Measurements from ENCODE around the gene ATAD3A.
"Not testable (repeated sequence)": the region's sequence is repeated elsewhere in the genome, so short reads cannot be mapped to it uniquely, and the experiment has no call there.

The ATAD3A gene

DNA sequence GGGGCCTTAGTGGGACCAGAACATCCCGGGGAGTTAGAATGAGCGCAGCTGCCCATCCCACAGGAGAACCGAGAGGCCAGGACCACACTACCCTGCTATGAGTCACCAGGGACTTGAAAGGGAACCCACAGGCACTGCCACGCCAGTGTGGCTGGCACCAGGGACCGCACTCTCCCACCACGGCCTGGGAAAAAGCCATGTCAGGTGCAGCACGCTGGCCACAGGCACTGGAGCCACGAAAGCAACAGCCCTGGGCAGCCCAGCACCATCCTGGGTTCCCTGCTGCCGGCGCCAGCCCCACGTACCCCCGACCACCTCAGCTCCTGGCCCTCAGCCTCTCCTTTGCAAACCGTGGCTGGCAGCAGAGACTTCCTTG lies 42.6 kb downstream of the ATAD3A start:
- DNase-seq (ENCODE audit: low read depth in 4 of 4, low spot score in 1 of 4): no peak

DNA sequence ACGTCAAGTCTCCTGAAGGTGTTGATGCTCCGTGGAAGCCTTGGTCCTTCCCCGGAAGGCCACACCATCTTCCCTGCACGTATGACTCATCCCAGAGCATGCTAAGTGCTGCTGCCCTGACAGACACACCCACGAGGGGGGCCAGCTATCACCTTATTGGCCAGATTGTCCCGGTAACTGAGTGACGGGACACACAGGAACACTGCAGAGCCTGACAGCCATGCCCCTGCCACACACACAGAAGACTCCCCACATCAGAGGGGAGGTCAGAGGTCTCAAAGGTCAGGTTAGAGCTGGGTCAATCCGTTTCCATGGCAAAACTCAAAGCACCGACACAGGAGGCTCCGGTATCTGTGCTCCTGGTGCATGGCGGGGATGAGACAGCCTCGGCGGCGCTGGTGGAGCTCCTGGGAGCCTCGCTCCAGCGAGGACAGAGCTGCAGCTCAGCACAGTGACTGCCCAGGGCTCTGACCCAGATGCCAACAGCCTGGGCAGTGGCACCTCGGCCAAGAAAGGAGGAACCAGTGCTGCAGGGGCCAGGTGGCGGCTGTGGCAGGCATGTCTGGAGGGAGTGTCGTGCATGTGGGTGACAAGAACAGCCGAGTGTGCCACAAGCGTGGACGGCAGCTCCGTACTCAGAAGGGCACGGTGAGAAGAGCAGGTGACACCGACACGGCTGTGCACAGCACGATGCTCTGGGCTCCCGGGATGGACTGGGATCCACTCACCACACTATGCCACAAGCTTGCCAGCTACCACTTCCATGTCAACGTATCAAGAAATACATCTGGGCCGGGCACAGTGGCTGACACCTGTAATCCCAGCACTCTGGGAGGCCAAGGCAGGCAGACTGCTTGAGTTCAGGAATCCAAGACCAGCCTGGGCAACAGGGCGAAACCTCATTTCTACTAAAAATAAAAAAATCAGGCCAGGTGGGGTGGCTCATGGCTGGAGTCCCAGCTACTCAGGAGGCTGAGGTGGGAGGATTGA lies 43.3 kb downstream of the ATAD3A start:
- DNase-seq (ENCODE audit: low read depth in 4 of 4, low spot score in 1 of 4): no peak

DNA sequence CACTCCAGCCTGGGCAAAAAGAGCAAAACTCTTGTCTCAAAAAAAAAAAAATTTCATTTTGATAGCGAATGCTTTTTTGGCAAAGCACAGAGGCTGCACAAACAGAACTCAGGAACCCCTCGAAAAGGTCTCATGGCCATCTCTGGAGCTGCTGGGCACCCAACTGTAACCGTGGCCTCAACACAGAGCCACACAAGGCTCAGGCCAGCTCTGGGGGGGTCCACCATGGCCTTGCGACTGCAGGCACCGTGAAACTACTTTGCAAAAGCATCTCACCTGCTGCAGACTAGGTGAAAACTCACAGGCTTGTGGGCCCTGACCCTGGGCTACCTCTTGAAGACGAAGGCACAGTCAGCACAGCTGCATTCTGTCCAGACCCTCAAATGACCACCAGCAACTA lies 44.5 kb downstream of the ATAD3A start:
- no peak for DNase-seq (ENCODE audit: low read depth in 4 of 4, low spot score in 1 of 4)

DNA sequence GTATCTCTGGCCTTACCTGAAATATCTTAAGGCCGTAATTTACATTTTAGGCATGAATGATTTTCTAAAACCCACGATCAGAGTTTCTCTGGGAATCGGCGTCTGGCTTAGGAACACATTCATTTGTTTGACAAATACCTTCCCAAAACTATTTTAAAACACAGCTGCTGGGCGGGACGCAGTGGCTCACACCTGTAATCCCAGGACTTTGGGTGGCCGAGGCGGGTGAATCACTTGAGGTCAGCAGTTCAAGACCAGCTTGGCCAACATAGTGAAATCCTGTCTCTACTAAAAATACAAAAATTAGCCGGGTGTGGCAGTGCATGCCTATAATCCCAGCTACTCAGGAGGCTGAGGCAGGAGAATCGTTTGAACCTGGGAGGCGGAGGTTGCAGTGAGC lies 45.0 kb downstream of the ATAD3A start:
- DNase-seq (ENCODE audit: low read depth in 4 of 4, low spot score in 1 of 4): not testable (repeated sequence)

DNA sequence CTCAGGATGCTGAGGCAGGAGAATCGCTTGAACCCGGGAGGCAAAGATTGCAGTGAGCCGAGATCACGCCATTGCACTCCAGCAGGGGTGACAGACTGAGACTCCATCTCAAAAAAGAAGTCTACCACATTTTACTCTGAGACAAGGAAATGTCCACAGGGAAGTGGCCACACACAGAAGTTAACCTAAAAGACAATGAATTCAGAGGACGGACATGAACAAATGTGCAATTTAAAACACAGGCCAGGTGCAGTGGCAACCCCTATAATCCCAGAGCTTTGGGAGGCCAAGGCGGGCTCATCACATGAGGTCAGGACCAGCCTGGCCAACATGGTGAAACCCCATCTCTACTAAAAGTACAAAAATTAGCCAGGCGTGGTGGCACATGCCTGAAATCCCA lies 45.7 kb downstream of the ATAD3A start:
- not testable (repeated sequence) for DNase-seq (ENCODE audit: low read depth in 4 of 4, low spot score in 1 of 4)

DNA sequence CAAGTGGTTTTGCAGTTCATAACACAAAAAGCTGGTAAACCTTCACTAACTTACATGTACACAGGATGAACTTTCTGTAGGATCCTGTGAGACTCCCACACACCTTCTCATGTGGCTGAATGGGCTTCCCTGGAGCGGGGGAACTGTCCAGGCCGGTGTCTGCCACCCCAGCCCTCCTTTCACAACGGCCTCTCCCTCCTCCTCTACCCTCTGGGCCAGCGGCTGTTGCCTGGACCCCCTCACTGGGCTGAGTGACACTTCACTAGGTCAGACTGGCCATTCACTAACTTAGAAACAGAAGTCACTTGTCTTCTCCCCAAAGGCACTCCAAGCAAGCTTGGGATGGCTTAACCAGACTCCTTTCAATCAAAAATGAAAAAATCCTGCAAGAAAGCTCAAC lies 46.6 kb downstream of the ATAD3A start:
- no peak for DNase-seq (ENCODE audit: low read depth in 4 of 4, low spot score in 1 of 4)

DNA sequence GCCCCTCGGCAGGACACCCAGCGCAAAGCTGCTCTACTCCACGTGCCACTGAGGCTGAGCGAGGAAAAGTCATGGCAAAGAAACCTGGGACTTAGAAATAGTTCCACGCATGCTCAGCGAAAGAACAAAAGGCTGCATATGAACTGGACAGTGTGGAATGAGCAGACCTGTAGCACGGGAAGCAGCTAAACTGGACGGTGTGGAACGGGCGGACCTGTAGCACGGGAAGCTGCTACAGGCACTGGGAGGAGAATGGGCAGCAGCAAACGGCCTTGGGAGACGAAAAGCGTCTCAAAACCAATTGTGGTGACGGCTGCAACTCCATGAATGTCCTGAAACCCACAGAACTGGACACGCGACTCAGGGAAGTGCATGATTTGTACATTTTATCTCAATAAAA lies 47.1 kb downstream of the ATAD3A start:
- no peak for DNase-seq (ENCODE audit: low read depth in 4 of 4, low spot score in 1 of 4)

DNA sequence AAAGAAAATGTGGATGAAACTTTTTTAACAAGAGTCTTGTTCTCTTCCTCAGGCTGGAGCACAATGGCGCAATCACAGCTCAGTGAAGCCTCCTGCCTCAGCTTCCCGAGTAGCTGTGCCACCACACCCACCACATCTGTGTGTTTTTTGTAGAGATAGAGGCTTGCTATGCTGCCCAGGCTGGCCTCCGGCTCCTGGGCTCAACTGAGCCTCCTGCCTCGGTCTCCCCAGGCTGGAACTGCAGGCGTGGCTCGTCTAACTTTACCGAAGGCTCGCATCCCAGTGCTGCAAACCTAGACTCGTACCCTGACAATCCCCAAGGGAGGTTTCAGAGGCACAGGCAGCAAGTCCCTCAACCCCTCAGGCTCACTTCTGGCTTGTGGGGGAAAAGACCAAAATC lies 48.2 kb downstream of the ATAD3A start:
- no peak for DNase-seq (ENCODE audit: low read depth in 4 of 4, low spot score in 1 of 4)

DNA sequence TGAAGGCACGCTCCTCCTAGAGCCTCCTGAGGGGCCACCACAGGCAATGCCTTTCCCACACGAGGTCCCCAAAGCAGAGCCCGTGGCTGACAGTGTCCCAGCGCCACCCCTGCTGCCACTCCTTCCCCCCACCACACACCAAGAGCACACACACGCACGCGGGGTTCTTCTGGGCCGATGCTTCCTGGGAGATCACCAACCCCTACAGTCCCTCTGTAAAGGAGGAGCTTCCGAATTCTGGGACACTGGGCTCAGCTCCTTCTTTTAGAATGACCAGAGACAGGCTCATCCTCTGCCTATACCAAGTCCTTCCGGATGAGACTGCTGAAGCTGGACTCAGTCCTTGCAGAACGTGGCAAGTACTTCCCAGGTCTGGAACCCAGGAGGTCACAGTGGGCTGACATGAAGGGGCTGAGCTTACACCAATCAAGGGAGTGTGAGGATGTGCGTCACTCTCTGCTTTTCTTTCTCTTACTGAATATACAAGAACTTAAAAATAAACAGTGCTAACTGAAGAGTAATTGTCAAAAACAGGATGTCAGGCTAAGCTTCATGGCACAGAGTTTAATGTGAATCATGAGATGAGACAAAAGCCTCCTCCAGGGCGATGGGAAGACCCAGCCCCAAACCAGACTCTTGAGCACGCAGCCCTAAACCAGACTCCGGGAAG lies 50.0 kb downstream of the ATAD3A start:
- no peak for DNase-seq (ENCODE audit: low read depth in 4 of 4, low spot score in 1 of 4)

DNA sequence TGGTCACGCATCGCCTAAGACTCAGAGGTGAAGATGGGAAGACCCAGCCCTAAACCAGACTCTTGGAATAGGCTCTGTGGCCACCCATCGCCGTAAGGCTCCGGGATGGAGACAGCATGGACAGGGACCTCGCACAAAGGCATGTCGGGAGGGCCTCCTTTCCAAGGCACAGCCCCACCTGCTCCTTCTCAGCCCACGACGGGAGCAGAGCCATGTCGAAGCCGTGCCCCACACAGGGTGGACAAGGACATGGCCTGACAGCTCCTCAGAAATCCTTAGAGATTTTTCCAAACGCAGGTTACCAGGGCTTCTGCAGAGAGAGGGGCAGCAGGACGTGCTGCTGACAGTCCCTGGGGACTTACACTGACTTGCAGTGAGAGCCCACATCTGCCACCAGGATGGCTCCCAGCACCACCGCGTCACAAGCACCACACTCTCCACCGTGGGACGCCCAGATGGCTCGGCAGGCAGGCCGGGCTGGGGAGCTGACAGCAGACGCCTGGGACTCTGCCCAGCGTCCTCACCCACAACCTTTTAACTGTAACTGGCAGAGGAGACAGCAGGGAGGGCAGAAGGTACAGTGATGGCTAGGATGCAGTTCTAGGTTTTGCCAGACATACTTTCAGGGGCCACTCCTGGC lies 50.7 kb downstream of the ATAD3A start:
- no peak for DNase-seq (ENCODE audit: low read depth in 4 of 4, low spot score in 1 of 4)

DNA sequence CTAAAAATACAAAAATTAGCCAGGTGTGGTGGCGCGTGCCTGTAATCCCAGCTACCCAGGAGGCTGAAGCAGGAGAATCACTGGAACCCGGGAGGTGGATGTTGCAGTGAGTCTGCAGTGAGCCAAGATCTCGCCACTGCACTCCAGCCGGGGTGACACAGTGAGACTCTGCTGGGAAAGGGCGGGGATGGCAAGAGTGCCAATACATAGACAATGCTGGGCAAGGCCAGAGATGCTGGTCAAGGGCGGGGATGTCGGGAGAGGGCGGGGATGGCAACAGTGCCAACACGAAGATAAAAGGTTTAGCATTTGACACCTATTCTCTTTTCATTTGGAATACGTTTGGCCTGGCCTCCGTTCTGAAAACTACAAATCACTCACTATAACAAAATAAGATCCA lies 51.7 kb downstream of the ATAD3A start:
- no peak for DNase-seq (ENCODE audit: low read depth in 4 of 4, low spot score in 1 of 4)

DNA sequence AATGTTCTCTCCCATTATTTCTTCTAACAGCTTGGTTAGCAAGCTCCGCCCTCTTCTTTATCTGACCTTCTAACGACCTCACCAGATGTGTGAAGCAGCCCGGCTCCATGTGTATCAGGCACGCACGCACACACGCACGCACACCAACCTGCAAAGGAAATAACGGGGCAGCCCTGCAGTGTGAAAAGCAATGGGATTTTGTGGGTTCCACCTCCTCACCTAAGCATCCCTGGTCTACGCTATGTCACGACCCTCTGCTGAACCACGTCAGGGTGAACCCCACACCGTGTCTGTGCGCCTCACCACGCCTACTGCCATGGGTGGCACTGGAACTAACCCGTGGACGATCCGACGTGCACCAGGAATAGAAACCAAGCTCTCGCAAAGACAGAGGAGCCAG lies 52.3 kb downstream of the ATAD3A start:
- no peak for DNase-seq (ENCODE audit: low read depth in 4 of 4, low spot score in 1 of 4)

DNA sequence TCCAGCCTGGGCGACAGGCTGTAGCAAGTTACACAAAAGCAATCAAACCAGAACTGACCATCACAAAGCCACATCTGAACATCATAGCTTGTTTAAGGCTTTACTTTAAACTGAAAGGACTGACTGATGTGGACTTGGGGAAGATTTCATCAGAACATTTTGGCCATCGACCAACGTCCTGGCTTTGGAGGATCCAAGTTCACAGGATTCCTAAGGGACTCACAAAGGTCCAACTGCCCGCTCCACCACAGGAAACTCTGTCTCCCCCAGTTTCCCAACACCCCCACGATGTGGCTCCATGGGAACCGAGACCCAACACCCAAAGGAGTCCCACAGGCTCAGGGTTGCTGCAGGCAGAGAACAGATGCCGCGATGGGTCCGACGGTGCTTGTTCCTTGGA lies 53.4 kb downstream of the ATAD3A start:
- no peak for DNase-seq (ENCODE audit: low read depth in 4 of 4, low spot score in 1 of 4)

DNA sequence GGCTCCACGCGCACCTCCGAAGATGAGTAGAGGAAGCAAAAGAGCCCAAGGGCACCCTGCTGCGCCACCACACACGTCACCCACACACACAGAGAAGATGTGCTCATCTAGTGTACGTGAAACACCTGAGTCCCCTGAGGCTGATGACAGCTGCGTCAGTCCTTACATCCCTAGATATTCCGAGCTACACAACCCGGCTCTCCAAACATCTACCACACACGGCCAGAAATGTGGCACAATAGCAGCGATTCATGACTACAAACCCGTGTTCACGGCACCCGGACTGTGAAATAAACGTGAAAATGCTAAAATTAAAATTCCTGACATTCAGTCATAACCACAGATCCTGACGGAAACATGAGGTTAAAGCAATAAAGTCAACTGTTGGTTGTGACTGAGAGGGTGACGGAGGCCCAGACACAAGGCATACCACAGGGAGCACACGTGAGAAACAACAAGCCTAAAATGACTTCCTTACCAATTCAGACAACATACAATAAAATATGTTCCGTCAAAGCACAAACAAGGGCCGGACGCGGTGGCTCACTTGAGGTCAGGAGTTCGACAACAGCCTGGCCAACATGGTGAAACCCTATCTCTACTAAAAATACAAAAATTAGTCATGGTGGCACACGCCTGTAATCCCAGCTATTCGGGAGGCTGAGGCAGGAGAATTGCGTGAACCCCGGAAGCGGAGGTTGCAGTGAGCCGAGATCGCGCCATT lies 55.4 kb downstream of the ATAD3A start:
- no peak for DNase-seq (ENCODE audit: low read depth in 4 of 4, low spot score in 1 of 4)

DNA sequence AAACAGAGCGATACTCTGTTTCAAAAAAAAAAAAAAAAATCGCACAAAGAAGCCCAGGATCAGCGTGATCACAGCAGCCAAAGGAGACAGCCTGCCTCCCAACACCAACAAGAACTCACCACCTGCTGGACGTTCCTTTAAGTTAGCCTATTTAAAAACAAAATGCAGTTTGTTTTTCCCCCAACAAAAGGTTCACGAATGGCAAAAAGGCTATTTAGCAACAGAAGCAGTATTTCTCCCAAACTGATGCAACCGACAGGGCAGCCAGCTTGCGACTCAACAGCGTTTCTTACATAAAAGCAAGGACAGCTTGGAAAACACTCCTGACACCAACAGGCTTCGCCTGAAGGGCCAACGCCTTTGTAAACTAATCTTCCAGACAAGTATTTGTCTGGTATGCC lies 55.9 kb downstream of the ATAD3A start:
- DNase-seq (ENCODE audit: low read depth in 4 of 4, low spot score in 1 of 4): no peak

DNA sequence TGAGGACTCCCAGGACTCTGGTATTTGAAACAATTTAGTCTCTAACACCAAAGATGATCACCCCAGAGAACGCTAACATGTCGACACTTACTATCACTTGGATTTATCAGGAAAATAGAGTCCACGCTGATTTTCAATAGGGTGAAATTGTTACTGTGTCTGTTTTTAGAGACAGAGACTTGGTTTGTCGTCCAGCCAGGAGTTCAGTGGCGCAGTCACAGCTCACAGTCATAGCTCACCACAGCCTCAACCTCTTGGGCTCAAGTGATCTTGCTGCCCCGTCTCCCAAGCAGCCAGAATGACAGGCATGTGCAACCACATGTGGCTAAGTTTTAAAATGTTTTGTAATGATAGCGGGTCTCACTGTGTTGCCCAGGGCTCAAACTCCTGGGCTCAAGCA lies 57.4 kb downstream of the ATAD3A start:
- no peak for DNase-seq (ENCODE audit: low read depth in 4 of 4, low spot score in 1 of 4)

DNA sequence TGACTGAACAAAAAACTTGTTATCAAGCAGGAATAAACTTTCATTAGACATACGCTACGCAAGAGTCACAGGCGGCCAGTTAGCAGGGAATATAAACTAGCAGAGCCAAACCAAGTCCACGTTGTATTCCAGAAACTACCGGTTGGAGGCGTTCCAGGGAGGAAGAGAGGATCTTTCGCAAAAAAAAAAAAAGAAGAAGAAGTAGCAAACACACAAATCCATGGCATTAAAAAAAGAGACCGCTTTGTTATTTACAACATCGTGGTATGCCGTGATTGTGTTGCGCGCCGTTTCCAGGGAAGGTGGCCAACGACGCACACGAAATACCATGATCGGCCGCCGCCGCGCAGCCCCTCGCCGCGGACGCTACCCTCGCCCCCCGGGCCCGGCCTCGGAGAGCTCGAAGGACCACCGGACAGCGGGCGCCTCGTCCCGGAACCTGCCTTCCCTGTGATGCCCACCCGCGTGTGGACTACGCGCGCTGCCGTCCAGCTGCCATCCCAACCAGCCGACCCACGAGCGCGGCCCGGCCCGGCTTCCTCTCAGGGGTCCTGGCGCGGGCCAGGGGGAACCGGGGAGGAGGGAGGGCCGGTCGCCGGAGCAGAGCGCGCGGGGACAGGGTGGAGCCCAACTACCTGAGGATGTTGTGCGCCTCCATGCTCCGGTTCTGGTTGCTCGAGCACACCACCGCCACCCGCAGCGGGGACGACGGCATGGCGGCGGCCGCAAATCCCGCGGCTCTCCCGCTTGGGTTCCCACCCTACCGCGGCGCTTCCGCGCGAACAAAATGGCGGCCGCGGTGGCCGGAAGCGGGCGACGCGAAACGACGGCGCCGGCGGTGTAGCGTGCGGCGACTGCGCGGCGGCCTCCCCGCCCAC lies 62.1 kb downstream of the ATAD3A start:
- DNase-seq (ENCODE audit: low read depth in 4 of 4, low spot score in 1 of 4): peak; percentile 33 to 54 (median 52)

DNA sequence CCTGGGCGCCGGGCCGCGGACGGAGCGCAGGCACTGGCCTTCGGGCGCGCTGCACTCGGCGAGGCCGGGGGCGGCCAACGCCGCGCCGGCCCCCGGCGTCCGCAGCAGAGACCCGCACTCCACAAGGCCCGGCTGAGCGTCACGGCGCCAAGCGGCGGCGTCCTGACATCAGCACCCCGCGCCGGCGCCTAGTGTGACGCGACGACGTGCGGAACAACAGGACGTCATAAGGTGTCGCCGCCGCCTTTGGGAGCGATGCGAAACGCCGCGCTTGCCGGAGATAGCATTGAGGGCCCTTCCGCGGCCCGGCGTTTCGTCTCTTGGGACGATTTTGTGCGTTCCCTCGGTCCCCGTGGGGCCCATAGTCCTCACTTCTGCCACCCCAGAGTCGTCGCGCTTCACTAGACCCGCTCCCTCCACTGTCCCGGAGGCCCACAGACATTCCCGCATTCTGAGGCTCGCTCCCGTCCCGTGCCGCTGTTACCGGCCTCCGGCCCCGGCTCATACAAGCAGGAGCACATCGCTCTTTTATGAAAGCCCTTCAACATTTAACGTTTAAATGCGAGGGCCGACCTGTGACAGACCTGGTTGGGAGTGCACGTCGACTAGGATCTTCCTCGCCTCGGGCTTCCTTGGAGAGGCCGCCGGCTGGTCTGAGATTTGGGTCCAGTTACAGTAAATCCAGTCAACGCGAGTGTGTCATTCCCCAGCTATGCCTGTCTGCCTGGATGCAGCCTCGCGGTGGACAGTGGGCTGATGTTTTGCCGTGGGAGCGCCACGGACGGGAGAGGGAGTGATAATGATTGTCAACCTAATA lies 63.0 kb downstream of the ATAD3A start, which contains the start of gene SSU72:
SSU72 (minus strand) TSS at position 143 of the 817 bp plus-strand sequence. CDS start 306 bp downstream, outside the sequence.
- peak; percentile 85 to 92 (median 90) for DNase-seq (ENCODE audit: low read depth in 4 of 4, low spot score in 1 of 4)

DNA sequence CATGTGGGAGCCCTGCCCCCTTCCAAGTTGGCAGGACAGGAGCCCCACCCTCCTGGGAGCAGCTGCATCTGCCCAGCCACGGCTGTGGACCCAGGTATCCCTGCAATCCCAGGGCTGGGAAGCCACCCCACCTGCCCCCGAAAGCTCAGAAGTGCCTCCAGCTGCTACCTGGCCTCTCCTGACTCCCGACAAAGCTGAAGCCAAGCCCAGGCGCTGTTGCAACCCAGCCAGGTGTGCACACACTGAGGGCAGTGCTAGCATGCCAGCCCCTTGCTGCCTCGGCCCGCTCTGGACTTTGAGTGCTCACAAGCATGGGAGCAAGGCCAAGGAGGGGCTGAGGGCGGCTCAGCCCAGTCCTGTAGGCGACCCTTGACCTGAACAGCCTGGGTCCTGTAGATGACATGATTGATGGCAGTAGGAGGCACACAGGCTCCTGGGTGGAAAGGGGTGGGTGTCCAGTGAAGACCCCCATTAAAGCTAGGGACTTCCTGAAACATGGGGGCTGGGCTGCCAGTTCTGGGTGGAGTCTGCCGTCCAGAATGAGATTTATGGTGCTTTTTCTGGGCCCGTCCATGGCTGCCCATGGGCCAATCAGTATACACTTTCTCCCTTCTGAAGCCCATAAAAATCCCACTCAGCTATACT lies 65.5 kb downstream of the ATAD3A start:
- DNase-seq (ENCODE audit: low read depth in 4 of 4, low spot score in 1 of 4): no peak
